GF-D8 (cell line): Measurements from ENCODE around the gene MANBA.

ENCODE experiments used
- DNase-seq: peaks from one replicate; lab custom pipeline; 2025; lab: John Stamatoyannopoulos, UW

Gene MANBA

GRCh38 chr4:102760645-102761295 lies at the start of gene MANBA:
MANBA (minus strand) TSS chr4:102760968; CDS start chr4:102760894, 74 bp downstream.
- DNase-seq, result peak; percentile 54

GRCh38 chr4:102809691-102810090 lies 48.9 kb upstream of the MANBA start:
- no peak for DNase-seq

- no peak for DNase-seq
Measured at GRCh38 chr4:102809190-102809589, 48.4 kb upstream of the MANBA start.

- DNase-seq, result no peak
Measured at GRCh38 chr4:102808009-102808408, 47.2 kb upstream of the MANBA start.

GRCh38 chr4:102807345-102807744 lies 46.6 kb upstream of the MANBA start:
- no peak for DNase-seq

GRCh38 chr4:102799816-102800215 lies 39.0 kb upstream of the MANBA start:
- DNase-seq, result no peak

GRCh38 chr4:102794999-102795398 lies 34.2 kb upstream of the MANBA start:
- DNase-seq, result no peak

GRCh38 chr4:102792361-102792936 lies 31.7 kb upstream of the MANBA start:
- DNase-seq, result no peak

GRCh38 chr4:102791318-102791835 lies 30.6 kb upstream of the MANBA start:
- DNase-seq, result no peak

GRCh38 chr4:102789317-102789717 lies 28.5 kb upstream of the MANBA start:
- DNase-seq, result no peak

GRCh38 chr4:102787944-102788343 lies 27.2 kb upstream of the MANBA start:
- no peak for DNase-seq

GRCh38 chr4:102787096-102787881 lies 26.5 kb upstream of the MANBA start:
- no peak for DNase-seq

- no peak for DNase-seq
Measured at GRCh38 chr4:102786279-102786678, 25.5 kb upstream of the MANBA start.

GRCh38 chr4:102783006-102783405 lies 22.2 kb upstream of the MANBA start:
- DNase-seq, result no peak

- DNase-seq, result no peak
Measured at GRCh38 chr4:102781570-102781969, 20.8 kb upstream of the MANBA start.

- DNase-seq, result no peak
Measured at GRCh38 chr4:102780476-102781144, 19.8 kb upstream of the MANBA start.

GRCh38 chr4:102779204-102779603 lies 18.4 kb upstream of the MANBA start:
- no peak for DNase-seq

GRCh38 chr4:102778720-102779119 lies 18.0 kb upstream of the MANBA start:
- DNase-seq, result no peak

- DNase-seq, result no peak
Measured at GRCh38 chr4:102775805-102776204, 15.0 kb upstream of the MANBA start.

GRCh38 chr4:102774254-102774653 lies 13.5 kb upstream of the MANBA start:
- DNase-seq, result no peak

GRCh38 chr4:102772738-102773340 lies 12.1 kb upstream of the MANBA start:
- DNase-seq, result no peak

- DNase-seq, result no peak
Measured at GRCh38 chr4:102764901-102765300, 4.1 kb upstream of the MANBA start.
